Measurements from ENCODE around the gene ACTL6B. TPM values are rescaled to one million over a fixed set of nuclear protein-coding genes. Genes with fewer than 3 reads are reported as not detected.
A peak's percentile ranks its signal among the peaks of the same experiment; 100 is the strongest.

Gene ACTL6B
- total and polyA plus RNA-seq, 2 of the 13 experiments (the other 11 are each of a cell fraction or from before 2014, with no cell fraction given), result not detected

GRCh38 chr7:100611983-100612729 lies 44.1 kb downstream of the ACTL6B start, which contains the start of gene MOSPD3 (continued):
- TF ChIP-seq LRRFIP1 (CRISPR knock-in tag; conservative IDR thresholded peaks at IDR 0.05) (no peak), NFAT5 (CRISPR knock-in tag; IDR thresholded peaks at IDR 0.05) (no peak), ZSCAN20 (CRISPR knock-in tag; IDR thresholded peaks at IDR 0.05; ENCODE audit: borderline replicate concordance) (no peak), ZFY (CRISPR knock-in tag; IDR thresholded peaks at IDR 0.05) (no peak; the same call in 1 of the 2 replicates), MNT (IDR thresholded peaks at IDR 0.05) (peak; percentile 2; the same call in 1 of the 2 replicates), SOX6 (IDR thresholded peaks at IDR 0.05) (no peak), SOX6 (CRISPR knock-in tag; IDR thresholded peaks at IDR 0.05) (no peak), SNAPC2 (CRISPR knock-in tag; IDR thresholded peaks at IDR 0.05) (no peak), SNAI1 (CRISPR knock-in tag; IDR thresholded peaks at IDR 0.05; ENCODE audit: borderline replicate concordance) (no peak), TOPORS (CRISPR knock-in tag; IDR thresholded peaks at IDR 0.05) (no peak), GFI1 (CRISPR knock-in tag; IDR thresholded peaks at IDR 0.05; ENCODE audit: borderline replicate concordance) (no peak), ZBTB42 (CRISPR knock-in tag; IDR thresholded peaks at IDR 0.05) (no peak), HOMEZ (CRISPR knock-in tag; IDR thresholded peaks at IDR 0.05; ENCODE audit: low read depth) (no peak), ATF1 (CRISPR knock-in tag; IDR thresholded peaks at IDR 0.05) (peak; percentile 86), THAP8 (CRISPR knock-in tag; IDR thresholded peaks at IDR 0.05; ENCODE audit: borderline replicate concordance) (no peak), ZNF232 (CRISPR knock-in tag; IDR thresholded peaks at IDR 0.05; ENCODE audit: borderline replicate concordance) (no peak; the same call in 1 of the 2 replicates), SUZ12 (IDR thresholded peaks at IDR 0.05; ENCODE audit: low read depth, low read length) (no peak), CAMTA2 (CRISPR knock-in tag; IDR thresholded peaks at IDR 0.05; ENCODE audit: borderline replicate concordance) (no peak)
